GM21619 (cell line): Measurements from ENCODE around the gene CXXC5.

Source experiments
- ATAC-seq: cut with Tn5 transposase; IDR thresholded peaks from one replicate; pipeline ENCODE4 v1.9.1; 2021; ENCODE audit not compliant: unreplicated experiment

CXXC5 gene

DNA sequence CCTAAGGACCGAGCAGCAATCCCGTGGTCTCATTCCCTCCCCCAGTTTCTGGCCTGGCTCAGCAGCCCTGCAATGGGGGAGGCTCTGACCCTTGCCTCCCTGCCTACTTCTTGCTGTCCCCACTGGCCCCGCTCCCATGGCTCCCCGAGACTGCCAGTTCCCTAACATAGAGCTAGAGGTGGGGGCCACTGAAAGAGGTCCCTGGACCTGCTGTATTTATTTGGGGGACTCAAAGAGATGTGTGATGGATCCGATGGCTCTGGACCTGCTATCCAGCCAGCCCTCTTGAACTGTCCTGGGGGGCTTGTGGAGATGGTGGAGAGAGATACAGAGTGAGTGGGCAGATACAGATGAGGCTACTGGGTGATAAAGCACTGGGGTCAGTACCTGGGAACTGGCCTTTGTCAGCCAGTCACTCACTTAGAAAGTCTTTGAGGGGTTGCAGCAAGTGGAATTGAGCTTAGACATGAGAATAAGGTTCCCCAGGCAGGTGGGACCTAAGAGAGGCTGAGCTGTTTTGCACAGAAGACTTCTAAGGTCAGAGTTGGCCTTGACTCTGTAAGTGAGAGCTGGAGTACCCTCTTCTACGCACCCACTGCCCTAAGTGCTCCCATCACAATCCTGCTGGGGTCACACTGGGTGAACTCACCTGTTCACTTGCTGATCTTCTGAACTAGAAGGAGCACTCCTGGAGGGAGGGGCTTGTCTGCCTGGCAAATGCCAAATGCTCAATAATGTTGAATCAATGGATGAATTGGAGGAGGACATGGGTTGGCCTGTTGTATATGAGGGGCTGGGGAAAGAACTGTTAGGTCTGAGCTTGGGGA lies 42.9 kb downstream of the CXXC5 start:
- ATAC-seq: no peak

GRCh38 chr5:139692148-139692547 lies 44.0 kb downstream of the CXXC5 start:
- no peak for ATAC-seq

DNA sequence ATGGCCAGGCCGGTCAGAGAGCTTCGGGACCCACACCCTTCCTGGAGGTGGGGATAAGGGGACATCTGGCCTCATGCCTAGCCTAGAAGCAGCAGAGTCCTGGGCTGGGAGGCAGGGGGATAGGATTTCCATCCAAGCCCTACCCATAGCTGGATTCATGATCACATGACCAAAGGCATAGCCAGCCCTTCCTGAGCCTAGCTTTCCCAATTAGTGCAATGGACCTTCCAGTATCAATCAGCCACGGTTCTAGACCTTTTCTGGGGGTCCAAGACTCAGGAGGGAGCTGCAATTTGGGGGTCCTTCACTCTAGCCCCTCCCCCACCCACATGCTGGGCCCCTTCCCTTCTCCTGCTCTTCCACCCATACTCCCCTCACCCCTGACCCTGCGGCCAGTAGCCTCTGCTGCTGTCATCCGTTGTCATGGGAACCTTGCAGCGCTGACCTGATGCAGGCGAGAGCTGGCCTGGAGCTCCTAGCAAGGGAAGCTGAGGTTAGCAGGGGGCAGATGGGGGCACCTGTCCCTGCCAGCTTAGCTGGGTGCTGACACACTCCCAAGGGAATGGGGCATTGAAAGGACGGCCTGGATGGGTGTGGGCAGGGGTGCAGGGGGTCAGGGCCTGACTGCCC lies 44.6 kb downstream of the CXXC5 start:
- no peak for ATAC-seq

- no peak for ATAC-seq
Measured at GRCh38 chr5:139693676-139694364, 45.7 kb downstream of the CXXC5 start.

DNA sequence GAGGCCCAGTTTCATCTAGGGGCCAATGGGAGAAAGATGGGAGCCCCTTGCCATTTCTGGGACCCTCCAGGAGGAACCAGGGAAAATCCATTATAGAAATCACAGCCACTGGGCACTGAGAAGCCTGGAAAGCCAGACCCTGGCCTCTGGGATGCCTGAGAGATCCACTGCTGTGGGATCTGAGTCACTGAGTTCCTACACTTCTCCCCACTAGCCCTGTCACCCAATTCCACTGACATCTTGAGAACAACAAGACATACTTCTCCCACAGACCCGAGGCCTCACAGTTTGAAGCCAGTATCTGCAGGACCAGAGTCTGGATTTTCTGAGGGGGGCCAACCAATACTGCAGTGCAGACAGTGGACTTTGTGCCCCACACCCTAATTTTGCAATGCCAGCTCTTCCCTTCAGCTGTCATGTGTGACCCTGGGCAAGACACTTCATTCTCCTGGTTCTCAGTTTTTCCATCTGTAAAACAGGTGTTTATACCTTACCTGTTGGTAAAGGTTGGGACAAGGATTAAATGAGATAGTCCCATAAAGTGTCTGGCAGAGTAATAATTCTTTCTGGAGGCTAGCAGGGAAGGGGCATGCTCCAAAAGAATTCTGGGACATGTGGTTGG lies 46.5 kb downstream of the CXXC5 start:
- ATAC-seq: no peak

DNA sequence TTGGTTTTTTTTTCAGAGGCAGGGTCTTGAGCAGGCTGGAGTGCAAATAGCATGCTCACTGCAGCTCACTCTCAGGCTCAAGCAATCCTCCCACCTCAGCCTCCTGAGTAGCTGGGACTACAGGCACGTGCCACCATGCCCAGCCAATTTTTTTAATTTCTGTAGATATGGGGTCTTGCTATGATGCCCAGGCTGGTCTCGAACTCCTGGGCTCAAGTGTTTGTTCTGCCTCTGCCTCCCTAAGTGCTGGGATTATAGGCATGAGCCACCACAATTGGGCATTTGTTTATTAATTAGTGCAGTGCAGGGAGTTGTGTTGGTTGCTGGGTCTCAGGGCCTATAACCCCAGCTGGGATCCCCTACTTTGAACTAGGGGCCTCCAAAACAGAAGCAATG lies 47.0 kb downstream of the CXXC5 start:
- ATAC-seq: no peak

- ATAC-seq: no peak
Measured at GRCh38 chr5:139696167-139696893, 48.2 kb downstream of the CXXC5 start.

DNA sequence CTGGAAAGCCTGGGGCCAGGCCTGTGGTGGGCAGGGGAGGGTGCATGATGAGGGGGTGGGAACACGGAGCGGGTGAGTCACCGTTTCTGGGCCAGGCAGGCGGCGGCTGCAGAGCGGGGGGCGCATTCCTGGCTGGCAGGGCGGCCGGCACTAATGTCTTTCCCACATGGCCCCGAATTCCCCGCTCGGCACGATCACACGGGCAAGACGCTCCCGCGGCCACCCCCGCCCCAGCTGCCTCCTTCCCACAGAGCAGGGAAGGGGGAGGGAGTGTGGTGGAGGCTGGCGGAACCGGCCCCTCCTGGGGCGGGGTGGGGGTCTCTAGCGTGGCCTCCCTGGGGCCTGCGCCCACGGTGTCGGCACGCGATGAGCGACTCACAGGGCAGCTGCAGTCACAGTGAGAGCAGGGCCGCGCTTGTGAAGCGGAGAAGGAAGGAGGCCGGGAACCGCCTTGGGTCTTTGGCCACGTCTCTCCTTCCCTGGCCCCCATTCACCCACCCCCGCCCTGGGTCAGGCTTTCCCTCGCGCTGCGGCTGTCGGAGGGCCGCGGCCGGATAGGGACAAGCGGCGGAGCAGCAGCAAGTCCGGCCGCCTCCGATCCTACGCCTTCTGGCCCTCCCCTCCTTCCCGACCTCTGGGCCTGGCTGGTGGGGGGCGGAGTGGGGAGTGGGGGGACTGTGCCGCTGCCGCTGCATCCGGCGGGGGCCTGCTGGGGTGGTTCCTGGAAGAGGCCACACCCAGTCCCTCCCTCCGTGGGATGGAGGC lies 48.9 kb downstream of the CXXC5 start:
- no peak for ATAC-seq

GRCh38 chr5:139698490-139699146 lies 50.5 kb downstream of the CXXC5 start:
- no peak for ATAC-seq

GRCh38 chr5:139699351-139699750 lies 51.2 kb downstream of the CXXC5 start:
- ATAC-seq: no peak

DNA sequence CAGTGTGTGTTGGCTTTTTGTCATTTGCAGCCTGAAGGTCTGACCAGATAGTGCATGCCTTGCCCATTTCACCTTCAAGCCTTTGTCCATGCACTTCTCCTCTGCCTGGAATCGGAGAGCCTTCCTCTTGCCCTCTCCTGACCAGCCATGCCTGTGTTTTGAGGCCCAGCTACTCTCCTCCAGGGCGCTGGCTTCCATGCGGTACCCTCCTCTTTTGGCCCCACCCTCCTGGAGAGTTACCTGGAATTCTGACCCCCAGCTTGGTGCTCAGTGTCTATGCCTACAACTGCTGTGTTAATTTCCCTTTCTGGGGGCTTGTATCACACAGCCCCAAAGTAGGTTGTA lies 52.5 kb downstream of the CXXC5 start:
- no peak for ATAC-seq

DNA sequence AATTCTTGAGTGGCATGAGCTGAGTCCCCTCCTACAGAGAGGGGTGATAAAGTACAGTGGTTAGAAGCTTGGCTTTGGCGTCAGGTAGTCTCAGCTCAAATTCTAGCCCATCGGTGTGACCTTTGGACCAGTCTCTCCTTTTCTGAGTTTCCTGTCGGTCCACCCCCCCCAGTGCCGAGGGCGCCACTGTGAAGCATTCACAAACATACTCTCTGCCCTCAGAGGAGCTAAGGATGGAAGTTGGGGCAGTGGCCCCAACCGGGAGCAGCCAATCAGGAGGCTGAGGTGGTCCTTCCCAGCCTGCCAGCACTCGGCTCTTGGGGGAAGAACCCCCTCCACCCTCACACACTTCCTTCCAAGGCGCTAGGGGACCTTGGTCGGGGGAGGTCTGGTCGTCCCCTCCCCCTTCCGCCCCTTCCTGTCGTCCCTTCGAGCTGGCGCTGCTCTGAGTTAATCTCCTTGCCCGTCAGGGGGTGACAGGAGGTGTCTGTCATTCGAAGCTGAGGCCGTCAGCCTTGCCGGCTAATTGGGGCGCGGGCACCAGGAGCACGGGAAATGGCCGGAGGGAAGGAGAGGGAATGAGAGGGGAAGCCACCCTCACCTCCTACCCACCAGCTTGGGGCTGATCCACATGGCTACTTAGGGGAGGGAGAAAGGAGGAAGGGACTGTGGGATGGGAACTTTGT lies 53.0 kb downstream of the CXXC5 start:
- no peak for ATAC-seq

DNA sequence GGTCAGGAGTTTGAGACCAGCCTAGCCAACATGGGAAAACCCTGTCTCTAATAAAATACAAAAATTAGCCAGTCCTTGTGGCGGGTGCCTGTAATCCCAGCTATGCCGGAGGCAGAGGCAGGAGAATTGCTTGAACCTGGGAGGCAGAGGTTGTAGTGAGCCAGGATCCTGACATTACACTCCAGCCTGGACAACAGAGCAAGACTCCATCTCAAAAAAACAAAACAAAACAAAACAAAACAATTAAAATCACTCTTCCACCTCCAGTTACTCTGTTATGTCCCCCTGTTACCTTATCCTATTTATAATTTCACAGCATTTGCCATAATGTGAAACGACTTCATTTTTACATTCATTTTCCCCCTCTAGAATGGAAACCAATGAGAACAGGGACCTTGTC lies 54.4 kb downstream of the CXXC5 start:
- ATAC-seq: no peak

- no peak for ATAC-seq
Measured at GRCh38 chr5:139704748-139705147, 56.6 kb downstream of the CXXC5 start.

DNA sequence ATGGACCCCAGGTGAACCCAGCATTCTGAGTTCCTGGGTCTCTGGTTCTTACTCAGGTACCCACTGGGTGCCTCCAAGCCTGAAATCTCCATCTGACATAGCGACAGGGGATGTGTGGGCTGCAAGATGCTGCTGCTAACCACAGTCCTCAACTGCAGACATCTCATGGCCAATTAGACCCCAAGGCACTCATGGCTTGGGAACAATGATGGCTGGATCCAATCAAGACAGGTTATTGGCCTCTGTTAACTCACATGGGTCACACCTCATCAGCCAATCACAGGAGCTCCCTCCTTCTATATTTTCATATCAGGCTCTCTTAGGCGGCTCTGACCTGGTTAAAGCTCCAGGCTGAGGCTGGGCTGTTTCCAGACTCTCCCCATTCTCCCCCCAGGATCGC lies 57.0 kb downstream of the CXXC5 start:
- ATAC-seq: no peak

GRCh38 chr5:139705655-139706587 lies 57.8 kb downstream of the CXXC5 start:
- ATAC-seq: no peak

GRCh38 chr5:139707445-139708003 lies 59.4 kb downstream of the CXXC5 start:
- ATAC-seq: no peak

DNA sequence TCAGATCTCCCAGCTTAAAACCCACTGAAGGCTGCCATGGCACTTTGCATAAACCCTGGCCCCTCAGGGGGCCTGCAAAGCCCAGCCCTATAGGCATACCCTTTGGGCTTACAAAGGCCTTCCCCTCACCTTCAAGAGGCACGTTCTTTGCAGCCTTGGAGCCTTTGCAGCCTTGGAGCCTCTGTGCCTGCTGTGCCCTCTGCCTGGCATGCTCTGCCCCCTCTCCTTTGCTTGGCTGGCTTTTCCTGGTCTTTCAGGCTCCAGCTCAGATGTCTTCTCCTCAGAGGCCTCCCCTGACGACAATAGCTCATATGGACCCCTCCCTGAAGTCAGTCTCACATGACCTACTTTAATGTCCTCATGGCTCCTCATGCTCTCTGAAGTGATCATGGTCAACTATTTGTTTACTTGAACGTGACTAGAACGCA lies 60.3 kb downstream of the CXXC5 start:
- ATAC-seq: no peak
